Brain microvascular endothelial cell (primary cell): Measurements from ENCODE around the gene OR10V1.

Experiments
- DNase-seq: peaks from one replicate; pipeline ENCODE4 v3.0.0-alpha.2; 2020
- H3K27ac ChIP-seq: fragments of 250-450 bp; sonication (Bioruptor Pico); 2 replicates; pipeline ENCODE4 v1.5.1; 2020; ENCODE audit warnings: mild to moderate bottlenecking, moderate library complexity
- H3K27me3 ChIP-seq: fragments of 250-450 bp; sonication (Bioruptor Pico); replicated peaks from 2 replicates; pipeline ENCODE4 v1.5.1; 2020; ENCODE audit warnings: mild to moderate bottlenecking
- H3K36me3 ChIP-seq: fragments of 250-450 bp; sonication (Bioruptor Pico); replicated peaks from 2 replicates; pipeline ENCODE4 v1.5.1; 2020; ENCODE audit warnings: mild to moderate bottlenecking
- H3K4me3 ChIP-seq: 2 replicates; pipeline ENCODE4 v1.5.1; 2011; ENCODE audit warnings: low read depth, mild to moderate bottlenecking, control low read depth, low read length, moderate library complexity
- in situ Hi-C: cut with HindIII; loops from 2 replicates; pipeline ENCODE4 v1.10.0; 2017; ENCODE audit warnings: low sequenced_read_pairs, low pct_ligation_motif_present
- TF ChIP-seq, protein P1 (sequence below): IDR thresholded peaks from 2 replicates; pipeline ENCODE4 v1.5.1; 2011; ENCODE audit warnings: low read depth, mild to moderate bottlenecking, moderate library complexity, low read length, control low read depth, inconsistent platforms; ENCODE audit errors: missing control alignments

Gene OR10V1

GRCh38 chr11:59724066-59724465 is 10.4 kb upstream of the OR10V1 start:
- H3K27me3 ChIP-seq: no peaks in the 10 kb centered on the region
- no peak overlapping the region for H3K4me3 ChIP-seq
- TF ChIP-seq, protein P1, sequence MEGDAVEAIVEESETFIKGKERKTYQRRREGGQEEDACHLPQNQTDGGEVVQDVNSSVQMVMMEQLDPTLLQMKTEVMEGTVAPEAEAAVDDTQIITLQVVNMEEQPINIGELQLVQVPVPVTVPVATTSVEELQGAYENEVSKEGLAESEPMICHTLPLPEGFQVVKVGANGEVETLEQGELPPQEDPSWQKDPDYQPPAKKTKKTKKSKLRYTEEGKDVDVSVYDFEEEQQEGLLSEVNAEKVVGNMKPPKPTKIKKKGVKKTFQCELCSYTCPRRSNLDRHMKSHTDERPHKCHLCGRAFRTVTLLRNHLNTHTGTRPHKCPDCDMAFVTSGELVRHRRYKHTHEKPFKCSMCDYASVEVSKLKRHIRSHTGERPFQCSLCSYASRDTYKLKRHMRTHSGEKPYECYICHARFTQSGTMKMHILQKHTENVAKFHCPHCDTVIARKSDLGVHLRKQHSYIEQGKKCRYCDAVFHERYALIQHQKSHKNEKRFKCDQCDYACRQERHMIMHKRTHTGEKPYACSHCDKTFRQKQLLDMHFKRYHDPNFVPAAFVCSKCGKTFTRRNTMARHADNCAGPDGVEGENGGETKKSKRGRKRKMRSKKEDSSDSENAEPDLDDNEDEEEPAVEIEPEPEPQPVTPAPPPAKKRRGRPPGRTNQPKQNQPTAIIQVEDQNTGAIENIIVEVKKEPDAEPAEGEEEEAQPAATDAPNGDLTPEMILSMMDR: no peak
- in situ Hi-C loops: no loop called here
- no peak overlapping the region for H3K27ac ChIP-seq
- no peaks in the 10 kb centered on the region for H3K36me3 ChIP-seq
- DNase-seq: no peak

- in situ Hi-C loops: no loop called here
- TF ChIP-seq, protein P1: no peak
- H3K27me3 ChIP-seq: no peaks in the 10 kb centered on the region
- H3K27ac ChIP-seq: no peak overlapping the region
- no peak overlapping the region for H3K4me3 ChIP-seq
- no peaks in the 10 kb centered on the region for H3K36me3 ChIP-seq
- DNase-seq: no peak
These were observed 5.9 kb upstream of the OR10V1 start for GRCh38 chr11:59719556-59719955.

DNA sequence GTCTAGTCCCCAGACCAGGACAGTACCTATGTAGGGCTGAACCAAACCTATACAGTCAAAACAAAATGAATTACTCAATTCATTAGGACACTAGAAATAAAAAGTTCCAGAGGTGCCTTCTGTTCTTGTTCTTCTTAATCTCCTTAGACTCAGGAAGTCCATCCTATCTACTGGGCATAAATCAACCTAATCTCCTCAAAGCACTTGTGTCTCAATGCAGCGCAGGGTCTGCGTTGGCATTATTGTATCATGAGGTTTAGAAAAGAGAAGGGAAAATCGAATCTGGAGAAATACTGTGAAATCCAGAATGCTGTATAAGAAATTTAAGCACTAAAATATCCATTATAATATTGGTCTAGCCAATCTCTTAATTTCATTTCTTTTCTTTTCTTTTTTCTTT is 2.4 kb upstream of the OR10V1 start:
- no peak for DNase-seq
- Histone ChIP-seq H3K4me3 (no peak overlapping the region), H3K36me3 (no peaks in the 10 kb centered on the region), H3K27ac (no peak overlapping the region), H3K27me3 (no peaks in the 10 kb centered on the region)
- in situ Hi-C loops: no loop called here
- TF ChIP-seq, protein P1: no peak

GRCh38 chr11:59710136-59710847 is 3.4 kb downstream of the OR10V1 start:
- no peaks in the 10 kb centered on the region for H3K36me3 ChIP-seq
- H3K4me3 ChIP-seq: no peak overlapping the region
- in situ Hi-C loops: no loop called here
- H3K27me3 ChIP-seq: no peaks in the 10 kb centered on the region
- TF ChIP-seq, protein P1: no peak
- no peak overlapping the region for H3K27ac ChIP-seq
- DNase-seq: no peak

GRCh38 chr11:59708537-59708936 is 5.1 kb downstream of the OR10V1 start:
- no peaks in the 10 kb centered on the region for H3K36me3 ChIP-seq
- H3K4me3 ChIP-seq: no peak overlapping the region
- in situ Hi-C loops: no loop called here
- no peak overlapping the region for H3K27ac ChIP-seq
- no peaks in the 10 kb centered on the region for H3K27me3 ChIP-seq
- TF ChIP-seq, protein P1: no peak
- no peak for DNase-seq

GRCh38 chr11:59707371-59707770 is 6.3 kb downstream of the OR10V1 start:
- H3K27ac ChIP-seq: peak overlapping the region; percentile 65

More at GRCh38 chr11:59707371-59707770, 6.3 kb downstream of the OR10V1 start:
- Histone ChIP-seq H3K36me3 (no peaks in the 10 kb centered on the region), H3K27me3 (no peaks in the 10 kb centered on the region), H3K4me3 (no peak overlapping the region)
- in situ Hi-C loops: no loop called here
- TF ChIP-seq, protein P1: no peak
- DNase-seq: no peak
